CD8-positive, alpha-beta memory T cell (primary cell): ENCODE data around the gene ADD2. TPM values are rescaled to one million over a fixed set of nuclear protein-coding genes. Genes with fewer than 3 reads are reported as not detected.
"Not testable (repeated sequence)": the region's sequence is repeated elsewhere in the genome, so short reads cannot be mapped to it uniquely, and the experiment has no call there.

Source experiments
- CTCF ChIA-PET: fragments of 350-600 bp; sonication (Branson Sonifier 250); formaldehyde crosslinking; loops from one replicate; lab custom pipeline; 2021; ENCODE audit warnings: antibody characterized with exemption; lab: Charles Lee
- POLR2A ChIA-PET: fragments of 350-600 bp; sonication (Branson Sonifier 250); formaldehyde crosslinking; loops from one replicate; lab custom pipeline; 2021; ENCODE audit warnings: antibody characterized with exemption; lab: Charles Lee
- DNase-seq, 5 donors: peaks; one replicate each; pipeline versions ENCODE4 v3.0.0 to v3.0.0-alpha.2; 2020 to 2022; ENCODE audit warnings: mixed read lengths in 1 of 5
- H3K27ac ChIP-seq: one replicate; pipeline ENCODE4 v1.7.0; 2013; ENCODE audit warnings: low read depth, mild to moderate bottlenecking, low read length, moderate library complexity
- H3K27me3 ChIP-seq: 2 replicates; pipeline ENCODE4 v1.7.0; 2013; ENCODE audit warnings: low read length, mild to moderate bottlenecking; ENCODE audit not compliant: insufficient read depth, poor library complexity, severe bottlenecking
- H3K36me3 ChIP-seq: 2 replicates; pipeline ENCODE4 v1.7.0; 2013; ENCODE audit warnings: mild to moderate bottlenecking, low read length, moderate library complexity; ENCODE audit not compliant: insufficient read depth
- H3K4me1 ChIP-seq: 2 replicates; pipeline ENCODE4 v1.7.0; 2013; ENCODE audit warnings: mild to moderate bottlenecking, low read length, moderate library complexity; ENCODE audit not compliant: insufficient read depth
- H3K4me3 ChIP-seq: 2 replicates; pipeline ENCODE4 v1.7.0; 2013; ENCODE audit warnings: mild to moderate bottlenecking, low read length
- H3K9me3 ChIP-seq: 2 replicates; pipeline ENCODE4 v1.7.0; 2013; ENCODE audit warnings: mild to moderate bottlenecking, low read length
- H3K27ac Mint-ChIP-seq, 8 donors: one replicate each; pipeline ENCODE4 v1.8.0; 2020 to 2021; ENCODE audit warnings: mixed read lengths in 8 of 8, mild to moderate bottlenecking in 6 of 8, inconsistent platforms in 3 of 8, moderate library complexity in 3 of 8
- H3K27me3 Mint-ChIP-seq, 2 donors: one replicate each; pipeline ENCODE4 v1.8.0; 2020 to 2021; ENCODE audit warnings: mixed read lengths in 2 of 2, mild to moderate bottlenecking in 1 of 2, moderate library complexity in 1 of 2
- H3K36me3 Mint-ChIP-seq, 3 donors: one replicate each; pipeline ENCODE4 v1.8.0; 2020 to 2021; ENCODE audit warnings: mixed read lengths in 3 of 3, inconsistent platforms in 1 of 3, mild to moderate bottlenecking in 1 of 3
- H3K4me1 Mint-ChIP-seq, 3 donors: one replicate each; pipeline ENCODE4 v1.8.0; 2020 to 2021; ENCODE audit warnings: mixed read lengths in 3 of 3, inconsistent platforms in 1 of 3, mild to moderate bottlenecking in 1 of 3
- H3K4me3 Mint-ChIP-seq, 7 donors: one replicate each; pipeline ENCODE4 v1.8.0; 2020 to 2021; ENCODE audit warnings: mixed read lengths in 7 of 7, mild to moderate bottlenecking in 6 of 7, moderate library complexity in 4 of 7, inconsistent platforms in 2 of 7
- H3K9me3 Mint-ChIP-seq, 5 donors: one replicate each; pipeline ENCODE4 v1.8.0; 2020 to 2022; ENCODE audit warnings: mixed read lengths in 5 of 5, mild to moderate bottlenecking in 3 of 5, moderate library complexity in 2 of 5, inconsistent platforms in 1 of 5
- polyA plus RNA-seq: library from polyadenylated mRNA; unstranded; fragments of 300-500 nt; fragmentation: Illumina TruSeq; gene quantifications from one replicate; pipeline ENCODE4 v1.2.3, GENCODE V29; 2021
- total RNA-seq, 2 experiments: library from RNA; stranded (reverse); gene quantifications; one replicate each; pipeline ENCODE4 v1.2.3, GENCODE V29; 2021

The ADD2 gene
- total and polyA plus RNA-seq, 3 experiments from 2014 or later = 0.18 to 1.2 (median 0.74) TPM

- no peak overlapping the region for H3K4me3 Mint-ChIP-seq
- DNase-seq = no peak
- Histone ChIP-seq H3K27me3 (no peaks in the 10 kb centered on the region), H3K36me3 (no peaks in the 10 kb centered on the region), H3K4me3 (no peak overlapping the region), H3K4me1 (peaks cover 26% of the 10 kb centered on the region), H3K9me3 (no peaks in the 10 kb centered on the region), H3K27ac (no peak overlapping the region)
- H3K4me1 Mint-ChIP-seq = peaks cover 5 to 13% (median 12%) of the 10 kb centered on the region in 3 donors
- H3K27me3 Mint-ChIP-seq = peaks cover 16 to 41% of the 10 kb centered on the region in 2 donors
- ChIA-PET CTCF (interaction anchor here (1.0 kb wide), 1 partner anchor 10 kb away, joined by 3 read pairs; no protein-coding TSS in a partner anchor), POLR2A (no interaction called here)
- no peak overlapping the region for H3K27ac Mint-ChIP-seq
- H3K36me3 Mint-ChIP-seq = no peaks in the 10 kb centered on the region
- no peaks in the 10 kb centered on the region for H3K9me3 Mint-ChIP-seq
These were observed 109.5 kb downstream of the ADD2 start for GRCh38 chr2:70658476-70658875.

GRCh38 chr2:70657246-70657645, 110.8 kb downstream of the ADD2 start:
- Histone ChIP-seq H3K4me3 (no peak overlapping the region), H3K4me1 (peaks cover 26% of the 10 kb centered on the region), H3K27ac (no peak overlapping the region), H3K36me3 (no peaks in the 10 kb centered on the region), H3K9me3 (no peaks in the 10 kb centered on the region), H3K27me3 (no peaks in the 10 kb centered on the region)
- Mint-ChIP-seq H3K27ac (no peak overlapping the region), H3K4me1 (peaks cover 5 to 13% (median 12%) of the 10 kb centered on the region in 3 donors), H3K36me3 (no peaks in the 10 kb centered on the region), H3K4me3 (no peak overlapping the region), H3K9me3 (no peaks in the 10 kb centered on the region), H3K27me3 (peaks cover 17 to 44% of the 10 kb centered on the region in 2 donors)
- CTCF ChIA-PET = interaction anchor here (1.2 kb wide), 1 partner anchor 12 kb away, joined by 3 read pairs; no protein-coding TSS in a partner anchor
- POLR2A ChIA-PET = no interaction called here
- DNase-seq = no peak

- Mint-ChIP-seq H3K36me3 (peaks cover 0 to 4% (median 0%) of the 10 kb centered on the region in 3 donors), H3K27ac (peak overlapping the region in 1 of 8 donors; percentile 51), H3K4me3 (no peak overlapping the region), H3K4me1 (peaks cover 5 to 13% (median 12%) of the 10 kb centered on the region in 3 donors), H3K27me3 (peaks cover 17 to 51% of the 10 kb centered on the region in 2 donors), H3K9me3 (peaks cover 0 to 6% (median 2%) of the 10 kb centered on the region in 5 donors)
- DNase-seq = peak in 1 of 5 donors; percentile 77
- no peak overlapping the region for H3K4me3 ChIP-seq
- no peak overlapping the region for H3K27ac ChIP-seq
- H3K36me3 ChIP-seq = no peaks in the 10 kb centered on the region
- H3K9me3 ChIP-seq = no peaks in the 10 kb centered on the region
- POLR2A ChIA-PET = no interaction called here
- H3K4me1 ChIP-seq = peaks cover 26% of the 10 kb centered on the region
- H3K27me3 ChIP-seq = no peaks in the 10 kb centered on the region
- CTCF ChIA-PET = interaction anchor here (0.9 to 1.2 kb wide), 3 partner anchors 11 to 352 kb away, joined by 3 to 4 read pairs (median 3); no protein-coding TSS in a partner anchor
These were observed 111.5 kb downstream of the ADD2 start for GRCh38 chr2:70656421-70657010.

- H3K36me3 Mint-ChIP-seq = peaks cover 0 to 6% (median 0%) of the 10 kb centered on the region in 3 donors
- Histone ChIP-seq H3K36me3 (no peaks in the 10 kb centered on the region), H3K27me3 (no peaks in the 10 kb centered on the region), H3K4me1 (peaks cover 26% of the 10 kb centered on the region), H3K4me3 (no peak overlapping the region), H3K9me3 (no peaks in the 10 kb centered on the region), H3K27ac (no peak overlapping the region)
- CTCF ChIA-PET = interaction anchor here (0.7 to 1.2 kb wide), 3 partner anchors 14 to 352 kb away, joined by 3 to 4 read pairs (median 3); no protein-coding TSS in a partner anchor
- H3K9me3 Mint-ChIP-seq = peaks cover 0 to 7% (median 2%) of the 10 kb centered on the region in 5 donors
- H3K4me3 Mint-ChIP-seq = no peak overlapping the region
- DNase-seq = no peak
- peaks cover 17 to 54% of the 10 kb centered on the region in 2 donors for H3K27me3 Mint-ChIP-seq
- peaks cover 5 to 13% (median 12%) of the 10 kb centered on the region in 3 donors for H3K4me1 Mint-ChIP-seq
- no peak overlapping the region for H3K27ac Mint-ChIP-seq
- POLR2A ChIA-PET = no interaction called here
These were observed 112.2 kb downstream of the ADD2 start for GRCh38 chr2:70655786-70656185.

GRCh38 chr2:70655211-70655610, 112.8 kb downstream of the ADD2 start:
- H3K27ac Mint-ChIP-seq, H3K27me3 ChIP-seq, H3K4me3 ChIP-seq, H3K9me3 ChIP-seq, H3K36me3 Mint-ChIP-seq, POLR2A ChIA-PET, H3K9me3 Mint-ChIP-seq, H3K36me3 ChIP-seq, H3K4me3 Mint-ChIP-seq, H3K27ac ChIP-seq: not testable (repeated sequence)
- H3K4me1 ChIP-seq = peaks cover 26% of the 10 kb centered on the region
- H3K27me3 Mint-ChIP-seq = peaks cover 14 to 48% of the 10 kb centered on the region in 2 donors
- peaks cover 5 to 13% (median 12%) of the 10 kb centered on the region in 3 donors for H3K4me1 Mint-ChIP-seq
- peak in 1 of 5 donors; percentile 39 for DNase-seq
- CTCF ChIA-PET = interaction anchor here (0.7 to 1.2 kb wide), 2 partner anchors 15 to 167 kb away, joined by 3 read pairs; no protein-coding TSS in a partner anchor

- Histone ChIP-seq H3K4me3 (no peak overlapping the region), H3K27me3 (no peaks in the 10 kb centered on the region), H3K4me1 (peaks cover 14% of the 10 kb centered on the region), H3K36me3 (no peaks in the 10 kb centered on the region), H3K27ac (no peak overlapping the region), H3K9me3 (no peaks in the 10 kb centered on the region)
- ChIA-PET POLR2A (no interaction called here), CTCF (interaction anchor here (0.9 to 1.0 kb wide), 2 partner anchors 34 to 343 kb away, joined by 3 read pairs; no protein-coding TSS in a partner anchor)
- DNase-seq = no peak
- Mint-ChIP-seq H3K27ac (no peak overlapping the region), H3K9me3 (peaks cover 0 to 7% (median 2%) of the 10 kb centered on the region in 5 donors), H3K4me3 (no peak overlapping the region), H3K4me1 (peaks cover 2 to 7% (median 7%) of the 10 kb centered on the region in 3 donors), H3K27me3 (peaks cover 12 to 31% of the 10 kb centered on the region in 2 donors), H3K36me3 (peaks cover 0 to 6% (median 0%) of the 10 kb centered on the region in 3 donors)
These were observed 116.3 kb downstream of the ADD2 start for GRCh38 chr2:70651727-70652126.

GRCh38 chr2:70651014-70651413, 117.0 kb downstream of the ADD2 start:
- H3K4me3 Mint-ChIP-seq = no peak overlapping the region
- no peaks in the 10 kb centered on the region for H3K9me3 ChIP-seq
- no peak overlapping the region for H3K4me3 ChIP-seq
- no peaks in the 10 kb centered on the region for H3K27me3 ChIP-seq
- POLR2A ChIA-PET = no interaction called here
- peaks cover 0 to 7% (median 2%) of the 10 kb centered on the region in 5 donors for H3K9me3 Mint-ChIP-seq
- DNase-seq = no peak
- peaks cover 0 to 6% (median 0%) of the 10 kb centered on the region in 3 donors for H3K36me3 Mint-ChIP-seq
- no peak overlapping the region for H3K27ac Mint-ChIP-seq
- peaks cover 6% of the 10 kb centered on the region for H3K4me1 ChIP-seq
- no peaks in the 10 kb centered on the region for H3K36me3 ChIP-seq
- H3K27me3 Mint-ChIP-seq = peaks cover 12 to 26% of the 10 kb centered on the region in 2 donors
- CTCF ChIA-PET = interaction anchor here (0.9 kb wide), 1 partner anchor 343 kb away, joined by 3 read pairs; no protein-coding TSS in a partner anchor
- H3K4me1 Mint-ChIP-seq = no peaks in the 10 kb centered on the region
- H3K27ac ChIP-seq = no peak overlapping the region

- no peaks in the 10 kb centered on the region for H3K4me1 Mint-ChIP-seq
- Histone ChIP-seq H3K4me3 (no peak overlapping the region), H3K4me1 (no peaks in the 10 kb centered on the region), H3K9me3 (no peaks in the 10 kb centered on the region), H3K36me3 (no peaks in the 10 kb centered on the region), H3K27ac (no peak overlapping the region), H3K27me3 (no peaks in the 10 kb centered on the region)
- POLR2A ChIA-PET = no interaction called here
- H3K4me3 Mint-ChIP-seq = no peak overlapping the region
- peaks cover 0 to 7% (median 2%) of the 10 kb centered on the region in 5 donors for H3K9me3 Mint-ChIP-seq
- DNase-seq = no peak
- CTCF ChIA-PET = interaction anchor here (1.2 kb wide), 1 partner anchor 345 kb away, joined by 3 read pairs; no protein-coding TSS in a partner anchor
- peak overlapping the region in 1 of 8 donors; percentile 41 for H3K27ac Mint-ChIP-seq
- H3K36me3 Mint-ChIP-seq = peaks cover 0 to 6% (median 0%) of the 10 kb centered on the region in 3 donors
- peaks cover 6 to 20% of the 10 kb centered on the region in 2 donors for H3K27me3 Mint-ChIP-seq
These were observed 119.0 kb downstream of the ADD2 start for GRCh38 chr2:70648961-70649360.
